HepG2 (cell line): ENCODE results near the gene FCGR1A.
"Not testable (repeated sequence)": the region's sequence is repeated elsewhere in the genome, so short reads cannot be mapped to it uniquely, and the experiment has no call there.

Source experiments
- CEBPZ ChIP-seq: IDR thresholded peaks from 2 replicates; pipeline ENCODE4 v1.6.1; 2012; ENCODE audit warnings: low read length, improper control_type of control experiment
- EP300 ChIP-seq, 3 experiments: sonication (generic) in 1 of 3; formaldehyde crosslinking in 1 of 3; IDR thresholded peaks; 2 replicates each; pipeline versions ENCODE4 v1.5.1 to v1.6.1; 2011 to 2020; ENCODE audit warnings: low read depth in 2 of 3, low read length in 2 of 3, borderline replicate concordance in 1 of 3, improper control_type of control experiment in 1 of 3, mild to moderate bottlenecking in 1 of 3, missing genetic modification reagents in 1 of 3, moderate library complexity in 1 of 3
- FOSL1 ChIP-seq: sonication (generic); formaldehyde crosslinking; IDR thresholded peaks from 2 replicates; pipeline ENCODE4 v1.9.0; 2021; ENCODE audit warnings: missing genetic modification reagents, borderline replicate concordance
- HNRNPLL ChIP-seq: fragments of 200-400 bp; formaldehyde crosslinking; IDR thresholded peaks from 2 replicates; pipeline ENCODE4 v1.6.1; 2017; ENCODE audit warnings: mild to moderate bottlenecking, low read depth, low read length; ENCODE audit not compliant: poor library complexity, severe bottlenecking
- NFE2L2 ChIP-seq: fragments of 150-350 bp; IDR thresholded peaks from 2 replicates; pipeline ENCODE4 v1.6.1; 2014; ENCODE audit warnings: low read length
- NRL ChIP-seq: sonication (generic); formaldehyde crosslinking; IDR thresholded peaks from 2 replicates; pipeline ENCODE4 v1.5.0; 2020; ENCODE audit warnings: missing genetic modification reagents, mild to moderate bottlenecking, moderate library complexity, borderline replicate concordance
- PTBP1 ChIP-seq: fragments of 200-400 bp; formaldehyde crosslinking; IDR thresholded peaks from 2 replicates; pipeline ENCODE4 v1.6.1; 2018; ENCODE audit warnings: low read length, low read depth; ENCODE audit not compliant: poor library complexity, severe bottlenecking
- SRY ChIP-seq: sonication (generic); formaldehyde crosslinking; IDR thresholded peaks from 2 replicates; pipeline ENCODE4 v1.8.0; 2022; ENCODE audit warnings: mild to moderate bottlenecking, missing genetic modification reagents
- THAP11 ChIP-seq: IDR thresholded peaks from 2 replicates; pipeline ENCODE4 v1.6.1; 2016; ENCODE audit warnings: missing biosample characterization, missing genetic modification reagents
- ZNF563 ChIP-seq: sonication (generic); formaldehyde crosslinking; IDR thresholded peaks from 2 replicates; pipeline ENCODE4 v1.8.0; 2022; ENCODE audit warnings: mild to moderate bottlenecking, moderate library complexity, missing genetic modification reagents
- ZNF776 ChIP-seq: sonication (generic); formaldehyde crosslinking; IDR thresholded peaks from 2 replicates; pipeline ENCODE4 v1.4.0; 2020; ENCODE audit warnings: mild to moderate bottlenecking, missing genetic modification reagents
- TF ChIP-seq, protein P1 (sequence below): sonication (generic); formaldehyde crosslinking; IDR thresholded peaks from 2 replicates; pipeline ENCODE4 v1.5.0; 2020; ENCODE audit warnings: mild to moderate bottlenecking, missing genetic modification reagents, moderate library complexity
- TF ChIP-seq, protein P2 (sequence below): sonication (generic); formaldehyde crosslinking; conservative IDR thresholded peaks from 2 replicates; pipeline ENCODE4 v1.8.1; 2023; ENCODE audit warnings: missing genetic modification reagents

DNA sequence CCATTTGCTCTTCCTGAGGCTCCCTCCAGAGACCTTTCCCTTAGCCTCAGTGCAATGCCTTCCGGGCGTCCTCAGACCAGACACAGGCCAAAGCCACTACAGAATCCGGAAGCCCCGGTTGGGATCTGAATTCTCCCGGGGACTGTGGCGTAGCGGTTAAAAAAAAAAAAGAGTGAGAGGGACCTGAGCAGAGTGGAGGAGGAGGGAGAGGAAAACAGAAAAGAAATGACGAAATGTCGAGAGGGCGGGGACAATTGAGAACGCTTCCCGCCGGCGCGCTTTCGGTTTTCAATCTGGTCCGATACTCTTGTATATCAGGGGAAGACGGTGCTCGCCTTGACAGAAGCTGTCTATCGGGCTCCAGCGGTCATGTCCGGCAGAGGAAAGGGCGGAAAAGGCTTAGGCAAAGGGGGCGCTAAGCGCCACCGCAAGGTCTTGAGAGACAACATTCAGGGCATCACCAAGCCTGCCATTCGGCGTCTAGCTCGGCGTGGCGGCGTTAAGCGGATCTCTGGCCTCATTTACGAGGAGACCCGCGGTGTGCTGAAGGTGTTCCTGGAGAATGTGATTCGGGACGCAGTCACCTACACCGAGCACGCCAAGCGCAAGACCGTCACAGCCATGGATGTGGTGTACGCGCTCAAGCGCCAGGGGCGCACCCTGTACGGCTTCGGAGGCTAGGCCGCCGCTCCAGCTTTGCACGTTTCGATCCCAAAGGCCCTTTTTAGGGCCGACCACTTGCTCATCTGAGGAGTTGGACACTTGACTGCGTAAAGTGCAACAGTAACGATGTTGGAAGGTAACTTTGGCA is 50.0 kb downstream of the FCGR1A start:
- TF ChIP-seq, protein P1, sequence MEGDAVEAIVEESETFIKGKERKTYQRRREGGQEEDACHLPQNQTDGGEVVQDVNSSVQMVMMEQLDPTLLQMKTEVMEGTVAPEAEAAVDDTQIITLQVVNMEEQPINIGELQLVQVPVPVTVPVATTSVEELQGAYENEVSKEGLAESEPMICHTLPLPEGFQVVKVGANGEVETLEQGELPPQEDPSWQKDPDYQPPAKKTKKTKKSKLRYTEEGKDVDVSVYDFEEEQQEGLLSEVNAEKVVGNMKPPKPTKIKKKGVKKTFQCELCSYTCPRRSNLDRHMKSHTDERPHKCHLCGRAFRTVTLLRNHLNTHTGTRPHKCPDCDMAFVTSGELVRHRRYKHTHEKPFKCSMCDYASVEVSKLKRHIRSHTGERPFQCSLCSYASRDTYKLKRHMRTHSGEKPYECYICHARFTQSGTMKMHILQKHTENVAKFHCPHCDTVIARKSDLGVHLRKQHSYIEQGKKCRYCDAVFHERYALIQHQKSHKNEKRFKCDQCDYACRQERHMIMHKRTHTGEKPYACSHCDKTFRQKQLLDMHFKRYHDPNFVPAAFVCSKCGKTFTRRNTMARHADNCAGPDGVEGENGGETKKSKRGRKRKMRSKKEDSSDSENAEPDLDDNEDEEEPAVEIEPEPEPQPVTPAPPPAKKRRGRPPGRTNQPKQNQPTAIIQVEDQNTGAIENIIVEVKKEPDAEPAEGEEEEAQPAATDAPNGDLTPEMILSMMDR (CRISPR knock-in tag), result not testable (repeated sequence)
- TF ChIP-seq NFE2L2; EP300 (IDR thresholded peaks at IDR 0.05; ENCODE audit: low read depth in 2 of 2, low read length in 2 of 2); EP300 (CRISPR knock-in tag; IDR thresholded peaks at IDR 0.05; ENCODE audit: borderline replicate concordance); CEBPZ; ZNF776 (CRISPR knock-in tag); HNRNPLL; SRY; FOSL1; PTBP1; NRL (CRISPR knock-in tag); THAP11 (CRISPR knock-in tag); ZNF563 (CRISPR knock-in tag): not testable (repeated sequence)
- TF ChIP-seq, protein P2, sequence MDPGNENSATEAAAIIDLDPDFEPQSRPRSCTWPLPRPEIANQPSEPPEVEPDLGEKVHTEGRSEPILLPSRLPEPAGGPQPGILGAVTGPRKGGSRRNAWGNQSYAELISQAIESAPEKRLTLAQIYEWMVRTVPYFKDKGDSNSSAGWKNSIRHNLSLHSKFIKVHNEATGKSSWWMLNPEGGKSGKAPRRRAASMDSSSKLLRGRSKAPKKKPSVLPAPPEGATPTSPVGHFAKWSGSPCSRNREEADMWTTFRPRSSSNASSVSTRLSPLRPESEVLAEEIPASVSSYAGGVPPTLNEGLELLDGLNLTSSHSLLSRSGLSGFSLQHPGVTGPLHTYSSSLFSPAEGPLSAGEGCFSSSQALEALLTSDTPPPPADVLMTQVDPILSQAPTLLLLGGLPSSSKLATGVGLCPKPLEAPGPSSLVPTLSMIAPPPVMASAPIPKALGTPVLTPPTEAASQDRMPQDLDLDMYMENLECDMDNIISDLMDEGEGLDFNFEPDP, result not testable (repeated sequence)
